ENCODE measurements around the gene ISCU.
"Not testable (repeated sequence)": the region's sequence is repeated elsewhere in the genome, so short reads cannot be mapped to it uniquely, and the experiment has no call there.

The ISCU gene

GRCh38 chr12:108543652-108544051 is 18.7 kb upstream of the ISCU start:
- DNase-seq (ENCODE audit: low read depth in 2 of 2) = no peak

- no peak for DNase-seq (ENCODE audit: low read depth in 2 of 2)
Measured at GRCh38 chr12:108547686-108548085, 14.7 kb upstream of the ISCU start.

- no peak for DNase-seq (ENCODE audit: low read depth in 2 of 2)
Measured at GRCh38 chr12:108548954-108549521, 13.4 kb upstream of the ISCU start.

GRCh38 chr12:108551535-108551934 is 10.9 kb upstream of the ISCU start:
- DNase-seq (ENCODE audit: low read depth in 2 of 2) = no peak

- DNase-seq (ENCODE audit: low read depth in 2 of 2) = no peak
Measured at GRCh38 chr12:108553799-108554198, 8.6 kb upstream of the ISCU start.

GRCh38 chr12:108555383-108555782 is 7.0 kb upstream of the ISCU start:
- DNase-seq (ENCODE audit: low read depth in 2 of 2) = not testable (repeated sequence)

- no peak for DNase-seq (ENCODE audit: low read depth in 2 of 2)
Measured at GRCh38 chr12:108559007-108559655, 3.3 kb upstream of the ISCU start.

GRCh38 chr12:108559748-108560147 is 2.6 kb upstream of the ISCU start:
- DNase-seq (ENCODE audit: low read depth in 2 of 2) = no peak

- DNase-seq (ENCODE audit: low read depth in 2 of 2) = no peak
Measured at GRCh38 chr12:108560321-108560721, 2.1 kb upstream of the ISCU start.

- peak; percentile 36 to 59 for DNase-seq (ENCODE audit: low read depth in 2 of 2)
Measured at GRCh38 chr12:108560752-108561719, 1.4 kb upstream of the ISCU start, which contains the start of gene SART3. SART3 (minus strand) TSS chr12:108561173; CDS start chr12:108561154, 19 bp downstream.

GRCh38 chr12:108561852-108562347 is 496 bp upstream of the ISCU start:
- no peak for DNase-seq (ENCODE audit: low read depth in 2 of 2)

GRCh38 chr12:108563136-108563803 is 874 bp downstream of the ISCU start:
- peak; percentile 65 to 70 for DNase-seq (ENCODE audit: low read depth in 2 of 2)

GRCh38 chr12:108563804-108564151 is 1.4 kb downstream of the ISCU start:
- no peak for DNase-seq (ENCODE audit: low read depth in 2 of 2)

GRCh38 chr12:108564724-108565123 is 2.3 kb downstream of the ISCU start:
- no peak for DNase-seq (ENCODE audit: low read depth in 2 of 2)

GRCh38 chr12:108565146-108565545 is 2.8 kb downstream of the ISCU start:
- DNase-seq (ENCODE audit: low read depth in 2 of 2) = no peak

- peak in 1 of 2 donors; percentile 36 for DNase-seq (ENCODE audit: low read depth in 2 of 2)
Measured at GRCh38 chr12:108565976-108566375, 3.6 kb downstream of the ISCU start.

- DNase-seq (ENCODE audit: low read depth in 2 of 2) = no peak
Measured at GRCh38 chr12:108566452-108566851, 4.1 kb downstream of the ISCU start.

GRCh38 chr12:108567406-108568337 is 5.3 kb downstream of the ISCU start:
- DNase-seq (ENCODE audit: low read depth in 2 of 2) = no peak

GRCh38 chr12:108568338-108569154 is 6.2 kb downstream of the ISCU start:
- DNase-seq (ENCODE audit: low read depth in 2 of 2) = peak; percentile 15 to 37
